ENCODE measurements around the gene RASA3. TPM values are rescaled to one million over a fixed set of nuclear protein-coding genes. Genes with fewer than 3 reads are reported as not detected.

RASA3 gene
- total and polyA plus RNA-seq, 2 of the 8 experiments (the other 6 are each of a cell fraction or from before 2014, with no cell fraction given): 7.5 to 21.9 TPM

- Histone ChIP-seq H3K9ac (replicated peaks in 1 of 4; ENCODE audit: extremely low read depth in 1 of 4, low read depth in 3 of 4, low read length in 3 of 4) (no peak overlapping the region), H3K27me3 (replicated peaks in 1 of 4; ENCODE audit: control insufficient read depth in 3 of 4, extremely low read depth in 1 of 4, insufficient read depth in 3 of 4, low read length in 3 of 4) (no peaks in the 10 kb centered on the region), H3K56ac (replicated peaks; ENCODE audit: insufficient read length, low read depth, low read length) (no peak overlapping the region), H2BK12ac (ENCODE audit: low read depth, low read length) (no peak overlapping the region), H3K27ac (ENCODE audit: low read depth, low read length) (no peak overlapping the region), H4K91ac (replicated peaks; ENCODE audit: insufficient read length, low read length) (no peak overlapping the region), H3K4me1 (replicated peaks in 1 of 4; ENCODE audit: control insufficient read depth in 3 of 4, insufficient read depth in 4 of 4, low read length in 3 of 4) (no peaks in the 10 kb centered on the region), H3K4me3 (ENCODE audit: extremely low read depth in 1 of 4, insufficient read depth in 2 of 4, low read depth in 3 of 4, low read length in 4 of 4) (no peak overlapping the region), H3K23ac (ENCODE audit: insufficient read length) (no peak overlapping the region), H3K79me2 (ENCODE audit: control insufficient read depth in 1 of 2, insufficient read depth in 2 of 2, low read length in 2 of 2) (no peaks in the 10 kb centered on the region), H2BK120ac (replicated peaks; ENCODE audit: low read depth, low read length) (no peak overlapping the region), H3K4ac (replicated peaks; ENCODE audit: insufficient read length, low read depth, low read length) (no peak overlapping the region), H3K79me1 (ENCODE audit: low read depth, low read length) (no peaks in the 10 kb centered on the region), H2BK15ac (ENCODE audit: low read length) (no peak overlapping the region), H4K8ac (ENCODE audit: extremely low read depth, insufficient read depth, low read length) (no peak overlapping the region), H3K4me2 (ENCODE audit: insufficient read depth in 1 of 2, low read depth in 2 of 2, low read length in 2 of 2) (no peak overlapping the region), H2BK20ac (ENCODE audit: low read length) (no peak overlapping the region), H3K23me2 (ENCODE audit: low read depth, low read length) (peaks cover 13% of the 10 kb centered on the region; the same call in 1 of the 2 replicates), H3K18ac (ENCODE audit: extremely low read depth, low read length) (no peak overlapping the region), H3K9me3 (ENCODE audit: insufficient read depth in 2 of 2, low read depth in 1 of 2, low read length in 1 of 2) (peaks cover 46 to 62% of the 10 kb centered on the region in 2 experiments; a peak in 3 of 4 replicates), H2AK5ac (ENCODE audit: low read depth, low read length) (no peak overlapping the region), H4K20me1 (replicated peaks in 1 of 2; ENCODE audit: control insufficient read depth in 1 of 2, insufficient read depth in 2 of 2, low read length in 2 of 2) (peaks cover 0 to 8% of the 10 kb centered on the region in 2 experiments), H2BK5ac (ENCODE audit: low read depth, low read length) (no peak overlapping the region), H4K5ac (ENCODE audit: insufficient read length, low read depth, low read length) (no peak overlapping the region), H3K36me3 (ENCODE audit: control insufficient read depth in 2 of 4, insufficient read depth in 4 of 4, low read length in 3 of 4) (no peaks in the 10 kb centered on the region), H2AFZ (ENCODE audit: low read length) (no peak overlapping the region), H3K14ac (ENCODE audit: insufficient read length) (no peak overlapping the region)
- WGBS, 2 experiments (ENCODE audit: extremely low coverage in 1 of 2, insufficient coverage in 1 of 2, insufficient read length in 1 of 2, insufficient replicate concordance in 2 of 2, low coverage in 1 of 2, low lambda C conversion rate in 2 of 2, missing lambda C conversion rate in 1 of 2): 92% methylated on average over 7 of the region's 17 CpGs; no CpG with 5 or more reads in 1 of the 2 experiments
- POLR2A ChIA-PET (ENCODE audit: partially characterized antibody): interaction anchor here (0.6 to 1.8 kb wide), 5 partner anchors 10 to 197 kb away, joined by 3 to 6 read pairs (median 3); no protein-coding TSS in a partner anchor
- CTCF ChIA-PET (ENCODE audit: partially characterized antibody): interaction anchor here (1.5 kb wide), 1 partner anchor 263 kb away, joined by 4 read pairs; no protein-coding TSS in a partner anchor
- FAIRE-seq: no peak
- no peak for DNase-seq (ENCODE audit: low read depth in 1 of 2, low spot score in 2 of 2)
- no peak for TF ChIP-seq GABPA (IDR thresholded peaks at IDR 0.05; ENCODE audit: borderline replicate concordance, insufficient read depth, low read length)
- TF ChIP-seq POU5F1 (IDR thresholded peaks at IDR 0.05; ENCODE audit: low read depth, low read length): no peak
- TF ChIP-seq SRF (IDR thresholded peaks at IDR 0.05; ENCODE audit: low read depth, low read length): no peak
- TF ChIP-seq BCL11A (IDR thresholded peaks at IDR 0.05; ENCODE audit: low read depth in 2 of 2, low read length in 2 of 2): no peak
- TF ChIP-seq TCF12 (IDR thresholded peaks at IDR 0.05; ENCODE audit: low read depth, low read length): no peak
- TF ChIP-seq RFX5 (IDR thresholded peaks at IDR 0.05; ENCODE audit: borderline replicate concordance, low read depth, low read length): no peak
- no peak for TF ChIP-seq CEBPB (IDR thresholded peaks at IDR 0.05; ENCODE audit: low read depth, low read length)
- no peak for TF ChIP-seq TAF7 (optimal IDR thresholded peaks at IDR 0.05; ENCODE audit: borderline replicate concordance, low read depth, low read length)
- no peak for TF ChIP-seq CHD2 (IDR thresholded peaks at IDR 0.05; ENCODE audit: low read length)
- TF ChIP-seq EZH2 (IDR thresholded peaks at IDR 0.05; ENCODE audit: low read depth, low read length, severe bottlenecking): no peak
- no peak for TF ChIP-seq HDAC2 (IDR thresholded peaks at IDR 0.05; ENCODE audit: borderline replicate concordance in 1 of 2, low read depth in 2 of 2, low read length in 2 of 2)
- TF ChIP-seq HDAC6 (IDR thresholded peaks at IDR 0.05; ENCODE audit: low read depth, low read length): no peak
- no peak for TF ChIP-seq RBBP5 (IDR thresholded peaks at IDR 0.05; ENCODE audit: borderline replicate concordance, low read depth, low read length)
- TF ChIP-seq KDM1A (IDR thresholded peaks at IDR 0.05; ENCODE audit: borderline replicate concordance, low read length): no peak
- TF ChIP-seq EGR1 (IDR thresholded peaks at IDR 0.05; ENCODE audit: borderline replicate concordance, low read depth, low read length): no peak
These were observed 169.4 kb downstream of the RASA3 start for GRCh38 chr13:113962975-113963374.
